ENCODE measurements around the gene NECTIN4. TPM values are rescaled to one million over a fixed set of nuclear protein-coding genes. Genes with fewer than 3 reads are reported as not detected.

The NECTIN4 gene
- total RNA-seq, 2 donors from 2014 or later: not detected

GRCh38 chr1:161082996-161083747 lies 6.2 kb downstream of the NECTIN4 start:
- Mint-ChIP-seq H3K27me3 (no peaks in the 10 kb centered on the region), H3K4me1 (ENCODE audit: low read depth in 2 of 2) (peaks cover 0 to 12% of the 10 kb centered on the region in 2 donors), H3K4me3 (no peak overlapping the region), H3K27ac (peak overlapping the region in 1 of 2 donors; percentile 47), H3K36me3 (no peaks in the 10 kb centered on the region), H3K9me3 (no peaks in the 10 kb centered on the region)
- DNase-seq (ENCODE audit: low spot score) (peak; percentile 79), ATAC-seq (peak; percentile 88 to 90)

GRCh38 chr1:161082483-161082882 lies 6.9 kb downstream of the NECTIN4 start:
- ATAC-seq (no peak), DNase-seq (ENCODE audit: low spot score) (no peak)
- peaks cover 0 to 12% of the 10 kb centered on the region in 2 donors for H3K4me1 Mint-ChIP-seq (ENCODE audit: low read depth in 2 of 2)
- no peaks in the 10 kb centered on the region for H3K27me3 Mint-ChIP-seq
- peak overlapping the region in 1 of 2 donors; percentile 47 for H3K27ac Mint-ChIP-seq
- no peak overlapping the region for H3K4me3 Mint-ChIP-seq
- H3K36me3 Mint-ChIP-seq: no peaks in the 10 kb centered on the region
- no peaks in the 10 kb centered on the region for H3K9me3 Mint-ChIP-seq

GRCh38 chr1:161081519-161081918 lies 7.8 kb downstream of the NECTIN4 start:
- Mint-ChIP-seq H3K9me3 (no peaks in the 10 kb centered on the region), H3K36me3 (no peaks in the 10 kb centered on the region), H3K27me3 (no peaks in the 10 kb centered on the region), H3K4me3 (no peak overlapping the region), H3K27ac (peak overlapping the region in 1 of 2 donors; percentile 30), H3K4me1 (ENCODE audit: low read depth in 2 of 2) (peaks cover 0 to 12% of the 10 kb centered on the region in 2 donors)
- ATAC-seq (no peak), DNase-seq (ENCODE audit: low spot score) (no peak)

- no peaks in the 10 kb centered on the region for H3K27me3 Mint-ChIP-seq
- peaks cover 0 to 12% of the 10 kb centered on the region in 2 donors for H3K4me1 Mint-ChIP-seq (ENCODE audit: low read depth in 2 of 2)
- H3K27ac Mint-ChIP-seq: no peak overlapping the region
- no peaks in the 10 kb centered on the region for H3K36me3 Mint-ChIP-seq
- H3K9me3 Mint-ChIP-seq: no peaks in the 10 kb centered on the region
- DNase-seq (ENCODE audit: low spot score) (no peak), ATAC-seq (no peak)
- H3K4me3 Mint-ChIP-seq: no peak overlapping the region
Observed at GRCh38 chr1:161080441-161081405, 8.6 kb downstream of the NECTIN4 start.

GRCh38 chr1:161079436-161080110 lies 9.8 kb downstream of the NECTIN4 start:
- DNase-seq (ENCODE audit: low spot score): no peak
- ATAC-seq: no peak
- H3K27me3 Mint-ChIP-seq: no peaks in the 10 kb centered on the region
- no peaks in the 10 kb centered on the region for H3K36me3 Mint-ChIP-seq
- peaks cover under 1 to 14% of the 10 kb centered on the region in 2 donors for H3K4me1 Mint-ChIP-seq (ENCODE audit: low read depth in 2 of 2)
- no peaks in the 10 kb centered on the region for H3K9me3 Mint-ChIP-seq
- no peak overlapping the region for H3K4me3 Mint-ChIP-seq
- peak overlapping the region in 1 of 2 donors; percentile 47 for H3K27ac Mint-ChIP-seq

GRCh38 chr1:161077426-161077825 lies 11.9 kb downstream of the NECTIN4 start:
- no peaks in the 10 kb centered on the region for H3K9me3 Mint-ChIP-seq
- no peaks in the 10 kb centered on the region for H3K27me3 Mint-ChIP-seq
- no peaks in the 10 kb centered on the region for H3K36me3 Mint-ChIP-seq

GRCh38 chr1:161076410-161076809 lies 12.9 kb downstream of the NECTIN4 start:
- DNase-seq (ENCODE audit: low spot score) (no peak), ATAC-seq (no peak)
- Mint-ChIP-seq H3K27me3 (no peaks in the 10 kb centered on the region), H3K36me3 (no peaks in the 10 kb centered on the region), H3K4me1 (ENCODE audit: low read depth in 2 of 2) (peaks cover 13 to 21% of the 10 kb centered on the region in 2 donors), H3K9me3 (no peaks in the 10 kb centered on the region), H3K4me3 (no peak overlapping the region), H3K27ac (no peak overlapping the region)

More at GRCh38 chr1:161077426-161077825, 11.9 kb downstream of the NECTIN4 start:
- no peak for ATAC-seq
- H3K27ac Mint-ChIP-seq: no peak overlapping the region
- DNase-seq (ENCODE audit: low spot score): no peak
- H3K4me1 Mint-ChIP-seq (ENCODE audit: low read depth in 2 of 2): peaks cover 5 to 15% of the 10 kb centered on the region in 2 donors
- no peak overlapping the region for H3K4me3 Mint-ChIP-seq

- no peaks in the 10 kb centered on the region for H3K36me3 Mint-ChIP-seq
- DNase-seq (ENCODE audit: low spot score) (no peak), ATAC-seq (no peak)
- peaks cover 28% of the 10 kb centered on the region in 2 donors for H3K4me1 Mint-ChIP-seq (ENCODE audit: low read depth in 2 of 2)
- H3K27ac Mint-ChIP-seq: peak overlapping the region in 1 of 2 donors; percentile 17
- no peaks in the 10 kb centered on the region for H3K9me3 Mint-ChIP-seq
- H3K4me3 Mint-ChIP-seq: no peak overlapping the region
- H3K27me3 Mint-ChIP-seq: no peaks in the 10 kb centered on the region
Observed at GRCh38 chr1:161074676-161075368, 14.5 kb downstream of the NECTIN4 start.

GRCh38 chr1:161073474-161074121 lies 15.8 kb downstream of the NECTIN4 start:
- H3K27me3 Mint-ChIP-seq: no peaks in the 10 kb centered on the region
- H3K4me3 Mint-ChIP-seq: no peak overlapping the region
- no peaks in the 10 kb centered on the region for H3K36me3 Mint-ChIP-seq
- DNase-seq (ENCODE audit: low spot score) (no peak), ATAC-seq (no peak)
- H3K9me3 Mint-ChIP-seq: no peaks in the 10 kb centered on the region
- peaks cover 32 to 37% of the 10 kb centered on the region in 2 donors for H3K4me1 Mint-ChIP-seq (ENCODE audit: low read depth in 2 of 2)
- H3K27ac Mint-ChIP-seq: peak overlapping the region in 1 of 2 donors; percentile 17

GRCh38 chr1:161072751-161073449 lies 16.5 kb downstream of the NECTIN4 start:
- no peak overlapping the region for H3K4me3 Mint-ChIP-seq
- ATAC-seq: no peak
- peaks cover 39 to 44% of the 10 kb centered on the region in 2 donors for H3K4me1 Mint-ChIP-seq (ENCODE audit: low read depth in 2 of 2)
- no peaks in the 10 kb centered on the region for H3K27me3 Mint-ChIP-seq
- no peaks in the 10 kb centered on the region for H3K9me3 Mint-ChIP-seq
- DNase-seq (ENCODE audit: low spot score): no peak
- H3K27ac Mint-ChIP-seq: peak overlapping the region; percentile 56 to 84
- H3K36me3 Mint-ChIP-seq: no peaks in the 10 kb centered on the region

- Mint-ChIP-seq H3K4me3 (peak overlapping the region; percentile 70), H3K27me3 (no peaks in the 10 kb centered on the region), H3K4me1 (ENCODE audit: low read depth in 2 of 2) (peaks cover 49 to 53% of the 10 kb centered on the region in 2 donors), H3K27ac (peak overlapping the region; percentile 84 to 91), H3K9me3 (no peaks in the 10 kb centered on the region), H3K36me3 (peaks cover 3% of the 10 kb centered on the region)
- DNase-seq (ENCODE audit: low spot score) (no peak), ATAC-seq (no peak)
Observed at GRCh38 chr1:161071886-161072371, 17.4 kb downstream of the NECTIN4 start.

- Mint-ChIP-seq H3K4me3 (peak overlapping the region; percentile 95), H3K4me1 (ENCODE audit: low read depth in 2 of 2) (peaks cover 58% of the 10 kb centered on the region in 2 donors), H3K36me3 (peaks cover 9% of the 10 kb centered on the region), H3K27me3 (no peaks in the 10 kb centered on the region), H3K27ac (peak overlapping the region; percentile 84 to 91), H3K9me3 (no peaks in the 10 kb centered on the region)
- DNase-seq (ENCODE audit: low spot score) (no peak), ATAC-seq (no peak)
Observed at GRCh38 chr1:161070761-161071160, 18.6 kb downstream of the NECTIN4 start.
